HL-60 (cell line): ENCODE results near the gene SEC24B.

Source experiments
- DNase-seq, 2 experiments: peaks; one replicate each; pipeline ENCODE4 v3.0.0-alpha.2; 2010 to 2020; ENCODE audit warnings: low read depth in 1 of 2, low spot score in 1 of 2
- H3K27ac ChIP-seq: fragments of 250-450 bp; sonication (Bioruptor Pico); replicated peaks from 2 replicates; pipeline ENCODE4 v1.5.1; 2020; ENCODE audit warnings: mild to moderate bottlenecking, moderate library complexity
- H3K27me3 ChIP-seq: fragments of 250-450 bp; sonication (Bioruptor Pico); 2 replicates; pipeline ENCODE4 v1.5.1; 2021; ENCODE audit warnings: mild to moderate bottlenecking, moderate library complexity; ENCODE audit not compliant: insufficient read depth, poor library complexity, severe bottlenecking
- H3K4me3 ChIP-seq: replicated peaks from 2 replicates; pipeline ENCODE4 v1.5.1; 2011; ENCODE audit warnings: mild to moderate bottlenecking, control low read depth, low read length; ENCODE audit not compliant: insufficient read depth
- CTCF ChIP-seq: IDR thresholded peaks from one replicate; pipeline ENCODE4 v1.5.1; 2011; ENCODE audit warnings: low read length, control low read depth, inconsistent platforms; ENCODE audit not compliant: insufficient read depth
- GABPA ChIP-seq: IDR thresholded peaks from 2 replicates; pipeline ENCODE4 v1.6.1; 2012; ENCODE audit warnings: low read depth
- POLR2AphosphoS5 ChIP-seq: IDR thresholded peaks from 2 replicates; pipeline ENCODE4 v1.6.1; 2012; ENCODE audit warnings: low read depth
- REST ChIP-seq: IDR thresholded peaks from 2 replicates; pipeline ENCODE4 v1.6.1; 2012; ENCODE audit warnings: low read depth; ENCODE audit not compliant: insufficient replicate concordance
- SPI1 ChIP-seq: IDR thresholded peaks from 2 replicates; pipeline ENCODE4 v1.6.1; 2012; ENCODE audit warnings: low read depth, mild to moderate bottlenecking, borderline replicate concordance

SEC24B gene

GRCh38 chr4:109572154-109572553, 138.5 kb downstream of the SEC24B start:
- no peak overlapping the region for H3K27ac ChIP-seq
- no peak for TF ChIP-seq POLR2AphosphoS5
- no peak for TF ChIP-seq CTCF
- no peak for TF ChIP-seq SPI1
- TF ChIP-seq GABPA, result no peak
- no peak for TF ChIP-seq REST
- DNase-seq, result no peak
- no peaks in the 10 kb centered on the region for H3K27me3 ChIP-seq
- no peak overlapping the region for H3K4me3 ChIP-seq

DNA sequence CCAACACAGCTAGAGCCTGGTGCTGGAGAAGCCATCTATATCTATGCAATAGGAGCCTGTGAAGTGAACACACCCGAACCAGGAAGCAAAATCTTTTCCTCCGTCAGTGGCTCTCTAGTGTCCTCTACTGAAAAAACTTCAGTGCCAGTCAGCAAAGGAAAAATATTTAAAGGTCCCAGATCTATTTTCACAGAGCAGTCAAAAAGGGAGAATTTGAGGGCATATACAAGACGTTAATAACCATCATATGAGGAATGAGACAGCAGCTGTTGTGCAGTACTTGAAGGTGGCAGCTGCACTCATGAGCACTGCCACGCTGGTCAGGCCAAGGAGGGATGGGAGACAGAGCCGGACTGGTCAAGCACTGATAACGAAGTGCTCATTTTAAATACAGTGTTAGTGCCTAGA, 140.8 kb downstream of the SEC24B start:
- no peaks in the 10 kb centered on the region for H3K27me3 ChIP-seq
- no peak overlapping the region for H3K4me3 ChIP-seq
- DNase-seq, result peak in 1 of 2 experiments; percentile 18
- TF ChIP-seq REST, result no peak
- peak; percentile 10 for TF ChIP-seq CTCF
- H3K27ac ChIP-seq, result no peak overlapping the region

DNA sequence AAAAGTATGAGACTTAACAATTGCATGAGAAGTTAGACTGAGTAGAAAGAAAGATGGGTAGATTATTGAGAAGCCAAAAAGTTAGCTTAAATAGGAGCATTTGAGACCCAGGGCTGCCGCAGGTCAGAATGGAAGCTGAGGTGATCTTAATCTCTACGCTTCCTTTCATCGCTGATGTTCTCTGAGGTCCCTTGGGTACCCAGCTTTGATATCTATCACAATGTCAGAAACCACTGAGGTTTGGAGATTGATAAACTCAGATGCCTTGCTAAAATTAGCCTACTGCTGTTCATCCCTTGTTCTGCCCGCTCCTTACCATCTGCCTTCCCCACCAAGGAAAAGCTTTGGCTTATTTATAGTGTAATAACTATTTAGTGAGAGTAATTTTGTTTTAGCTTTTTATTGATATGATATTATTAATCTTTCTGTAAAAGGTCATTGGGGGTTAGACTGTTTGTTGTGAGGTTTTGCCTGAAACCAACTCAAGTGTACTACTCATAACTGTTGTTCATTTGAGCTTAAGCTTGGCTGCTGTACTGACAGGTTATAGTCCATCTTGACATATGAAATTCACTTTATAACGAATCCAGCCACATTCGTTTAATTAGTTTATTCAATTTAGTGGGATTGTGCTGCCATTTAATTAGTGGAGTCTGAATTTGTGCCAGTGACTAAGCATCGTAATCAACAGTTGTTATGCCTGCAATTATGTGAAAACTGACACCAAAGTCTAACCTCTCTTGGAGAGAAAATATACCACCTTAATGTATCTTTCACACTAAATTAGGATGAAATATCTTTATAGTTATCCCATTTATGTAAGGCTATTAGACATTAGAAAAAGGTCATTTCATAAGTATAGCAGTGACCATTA, 141.6 kb downstream of the SEC24B start:
- Histone ChIP-seq H3K27ac (no peak overlapping the region), H3K27me3 (no peaks in the 10 kb centered on the region), H3K4me3 (no peak overlapping the region)
- DNase-seq, result no peak
- TF ChIP-seq POLR2AphosphoS5 (no peak), GABPA (no peak), CTCF (no peak), SPI1 (no peak), REST (no peak)
